Liver (tissue), 3 donors: ENCODE data around the gene TLE4.

ENCODE experiments used
- ATF3 ChIP-seq: IDR thresholded peaks from 2 replicates; pipeline ENCODE4 v1.6.1; 2016; ENCODE audit warnings: antibody characterized with exemption
- CTCF ChIP-seq: fragments of 150-350 bp; IDR thresholded peaks from 2 replicates; pipeline ENCODE4 v1.5.1; 2017; ENCODE audit warnings: improper control_type of control experiment, low read depth, low read length; ENCODE audit not compliant: missing input control
- EGR1 ChIP-seq, 2 donors: IDR thresholded peaks; 2 replicates each; pipeline ENCODE4 v1.6.1; 2016 to 2018; ENCODE audit warnings: antibody characterized with exemption in 2 of 2, low read depth in 2 of 2
- MAX ChIP-seq: IDR thresholded peaks from 2 replicates; pipeline ENCODE4 v1.6.1; 2016; ENCODE audit warnings: antibody characterized with exemption
- REST ChIP-seq: IDR thresholded peaks from 2 replicates; pipeline ENCODE4 v1.6.1; 2016; ENCODE audit warnings: antibody characterized with exemption, mild to moderate bottlenecking
- SP1 ChIP-seq: IDR thresholded peaks from 2 replicates; pipeline ENCODE4 v1.6.1; 2018; ENCODE audit warnings: antibody characterized with exemption, mild to moderate bottlenecking
- TAF1 ChIP-seq: conservative IDR thresholded peaks from 2 replicates; pipeline ENCODE4 v1.6.1; 2016; ENCODE audit warnings: antibody characterized with exemption, mild to moderate bottlenecking
- ZBTB33 ChIP-seq: IDR thresholded peaks from 2 replicates; pipeline ENCODE4 v1.6.1; 2016; ENCODE audit warnings: antibody characterized with exemption
- donor health status: healthy.
- donor health status: healthy.

- no peak for TF ChIP-seq CTCF
- no peak for TF ChIP-seq SP1
- TF ChIP-seq REST: no peak
- TF ChIP-seq ATF3: no peak
- no peak for TF ChIP-seq MAX
- TF ChIP-seq EGR1 (IDR thresholded peaks at IDR 0.05; ENCODE audit: low read depth in 2 of 2): no peak
- TF ChIP-seq ZBTB33: no peak
- no peak for TF ChIP-seq TAF1
Measured at GRCh38 chr9:79698967-79699366, 127.2 kb downstream of the TLE4 start.
